ENCODE results near the gene ENPP1.

DNA sequence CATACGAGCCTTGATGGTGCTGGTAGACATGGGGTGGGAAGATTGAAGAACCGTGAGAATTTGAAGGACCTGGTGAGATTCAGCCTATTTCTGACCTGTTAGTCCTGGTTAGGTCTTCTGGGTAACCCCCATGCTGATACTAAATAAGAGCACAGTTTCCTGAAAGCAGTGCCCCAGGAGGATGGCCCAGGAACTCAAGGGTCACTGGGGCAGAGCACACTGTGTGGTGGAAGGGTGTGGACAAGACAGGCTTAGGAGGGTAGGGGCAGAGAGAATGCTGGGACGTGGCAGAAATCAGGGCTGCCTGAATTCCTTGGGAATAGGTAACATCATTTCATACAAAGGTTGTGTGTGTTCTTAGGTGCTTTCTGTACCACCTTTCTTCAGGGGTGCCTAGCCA is 31.9 kb upstream of the ENPP1 start:
- no peak for TF ChIP-seq MZF1 (tag by site-specific recombination; IDR thresholded peaks at IDR 0.05; ENCODE audit: borderline replicate concordance)
- TF ChIP-seq ZNF830 (tag by site-specific recombination; IDR thresholded peaks at IDR 0.05; ENCODE audit: low read depth): no peak
- TF ChIP-seq ZBTB1 (tag by site-specific recombination; IDR thresholded peaks at IDR 0.05): no peak
- TF ChIP-seq, protein P1, sequence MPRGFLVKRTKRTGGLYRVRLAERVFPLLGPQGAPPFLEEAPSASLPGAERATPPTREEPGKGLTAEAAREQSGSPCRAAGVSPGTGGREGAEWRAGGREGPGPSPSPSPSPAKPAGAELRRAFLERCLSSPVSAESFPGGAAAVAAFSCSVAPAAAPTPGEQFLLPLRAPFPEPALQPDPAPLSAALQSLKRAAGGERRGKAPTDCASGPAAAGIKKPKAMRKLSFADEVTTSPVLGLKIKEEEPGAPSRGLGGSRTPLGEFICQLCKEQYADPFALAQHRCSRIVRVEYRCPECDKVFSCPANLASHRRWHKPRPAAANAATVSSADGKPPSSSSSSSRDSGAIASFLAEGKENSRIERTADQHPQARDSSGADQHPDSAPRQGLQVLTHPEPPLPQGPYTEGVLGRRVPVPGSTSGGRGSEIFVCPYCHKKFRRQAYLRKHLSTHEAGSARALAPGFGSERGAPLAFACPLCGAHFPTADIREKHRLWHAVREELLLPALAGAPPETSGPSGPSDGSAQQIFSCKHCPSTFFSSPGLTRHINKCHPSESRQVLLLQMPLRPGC (tag by site-specific recombination; IDR thresholded peaks at IDR 0.05): no peak
- TF ChIP-seq, protein P2, sequence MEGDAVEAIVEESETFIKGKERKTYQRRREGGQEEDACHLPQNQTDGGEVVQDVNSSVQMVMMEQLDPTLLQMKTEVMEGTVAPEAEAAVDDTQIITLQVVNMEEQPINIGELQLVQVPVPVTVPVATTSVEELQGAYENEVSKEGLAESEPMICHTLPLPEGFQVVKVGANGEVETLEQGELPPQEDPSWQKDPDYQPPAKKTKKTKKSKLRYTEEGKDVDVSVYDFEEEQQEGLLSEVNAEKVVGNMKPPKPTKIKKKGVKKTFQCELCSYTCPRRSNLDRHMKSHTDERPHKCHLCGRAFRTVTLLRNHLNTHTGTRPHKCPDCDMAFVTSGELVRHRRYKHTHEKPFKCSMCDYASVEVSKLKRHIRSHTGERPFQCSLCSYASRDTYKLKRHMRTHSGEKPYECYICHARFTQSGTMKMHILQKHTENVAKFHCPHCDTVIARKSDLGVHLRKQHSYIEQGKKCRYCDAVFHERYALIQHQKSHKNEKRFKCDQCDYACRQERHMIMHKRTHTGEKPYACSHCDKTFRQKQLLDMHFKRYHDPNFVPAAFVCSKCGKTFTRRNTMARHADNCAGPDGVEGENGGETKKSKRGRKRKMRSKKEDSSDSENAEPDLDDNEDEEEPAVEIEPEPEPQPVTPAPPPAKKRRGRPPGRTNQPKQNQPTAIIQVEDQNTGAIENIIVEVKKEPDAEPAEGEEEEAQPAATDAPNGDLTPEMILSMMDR (tag by site-specific recombination; IDR thresholded peaks at IDR 0.05): no peak
- no peak for TF ChIP-seq KLF16 (tag by site-specific recombination; IDR thresholded peaks at IDR 0.05)
- no peak for TF ChIP-seq ATF2 (tag by site-specific recombination; IDR thresholded peaks at IDR 0.05; ENCODE audit: low read depth)
- no peak for TF ChIP-seq ZNF768 (tag by site-specific recombination; IDR thresholded peaks at IDR 0.05)
- no peak for TF ChIP-seq KLF10 (tag by site-specific recombination; IDR thresholded peaks at IDR 0.05)
- TF ChIP-seq, protein P3, sequence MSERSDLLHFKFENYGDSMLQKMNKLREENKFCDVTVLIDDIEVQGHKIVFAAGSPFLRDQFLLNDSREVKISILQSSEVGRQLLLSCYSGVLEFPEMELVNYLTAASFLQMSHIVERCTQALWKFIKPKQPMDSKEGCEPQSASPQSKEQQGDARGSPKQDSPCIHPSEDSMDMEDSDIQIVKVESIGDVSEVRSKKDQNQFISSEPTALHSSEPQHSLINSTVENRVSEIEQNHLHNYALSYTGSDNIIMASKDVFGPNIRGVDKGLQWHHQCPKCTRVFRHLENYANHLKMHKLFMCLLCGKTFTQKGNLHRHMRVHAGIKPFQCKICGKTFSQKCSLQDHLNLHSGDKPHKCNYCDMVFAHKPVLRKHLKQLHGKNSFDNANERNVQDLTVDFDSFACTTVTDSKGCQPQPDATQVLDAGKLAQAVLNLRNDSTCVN (tag by site-specific recombination; optimal IDR thresholded peaks at IDR 0.05): no peak

All from HEK293 (cell line).